Measurements from ENCODE around the gene TSGA10IP. TPM values are rescaled to one million over a fixed set of nuclear protein-coding genes. Genes with fewer than 3 reads are reported as not detected.

The TSGA10IP gene
- total and polyA plus RNA-seq, 4 donors = 0.07 to 0.34 (median 0.27) TPM

GRCh38 chr11:65967329-65967934 is 22.2 kb downstream of the TSGA10IP start:
- DNase-seq = no peak

DNA sequence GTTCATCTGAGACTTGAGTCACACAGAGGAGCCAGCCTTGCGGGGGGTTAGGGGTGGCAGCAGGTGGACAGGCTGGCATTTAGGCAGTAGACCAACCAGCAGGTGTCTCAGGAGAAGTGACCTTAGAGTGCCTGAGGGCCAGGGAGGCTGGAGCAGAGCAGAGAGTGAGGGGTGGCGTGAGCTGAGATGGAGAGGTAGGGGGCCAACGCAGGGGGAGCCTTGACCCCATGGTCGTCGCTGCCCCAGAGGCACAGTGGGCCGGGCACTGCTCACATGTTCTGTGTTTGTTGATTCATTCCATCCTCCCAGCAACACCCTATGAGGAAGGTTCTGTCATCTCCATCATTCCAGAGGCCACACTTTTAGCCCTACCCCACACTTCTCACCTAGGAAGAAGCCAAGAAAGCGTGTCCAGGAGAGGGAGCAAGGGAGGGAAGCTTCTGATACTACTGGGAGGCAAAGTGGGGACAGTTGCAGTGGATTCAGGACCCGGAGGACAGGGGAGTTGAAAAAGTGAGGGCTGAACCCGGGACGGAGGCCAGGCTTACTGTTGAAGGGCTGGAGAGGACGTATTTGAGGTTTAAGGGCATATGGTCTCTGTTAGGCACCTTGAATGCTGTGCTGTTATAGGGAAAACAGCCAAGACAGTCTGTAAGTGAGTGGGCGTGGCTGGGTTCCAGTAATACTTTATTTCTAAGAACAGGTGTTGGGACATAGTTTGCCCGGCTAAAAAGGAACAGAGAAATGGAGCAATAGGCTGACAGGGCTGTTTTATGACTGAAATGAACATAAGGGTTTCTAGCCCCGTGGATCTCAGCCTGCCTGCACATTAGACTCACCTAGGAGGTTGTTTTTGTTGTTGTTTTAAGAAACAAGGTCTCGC is 23.6 kb downstream of the TSGA10IP start:
- no peaks in the 10 kb centered on the region for H3K27me3 ChIP-seq (ENCODE audit: control insufficient read depth in 3 of 3, insufficient read depth in 3 of 3, low read length in 2 of 3)
- no peak overlapping the region for H3K4me3 ChIP-seq
- TF ChIP-seq, protein P1, sequence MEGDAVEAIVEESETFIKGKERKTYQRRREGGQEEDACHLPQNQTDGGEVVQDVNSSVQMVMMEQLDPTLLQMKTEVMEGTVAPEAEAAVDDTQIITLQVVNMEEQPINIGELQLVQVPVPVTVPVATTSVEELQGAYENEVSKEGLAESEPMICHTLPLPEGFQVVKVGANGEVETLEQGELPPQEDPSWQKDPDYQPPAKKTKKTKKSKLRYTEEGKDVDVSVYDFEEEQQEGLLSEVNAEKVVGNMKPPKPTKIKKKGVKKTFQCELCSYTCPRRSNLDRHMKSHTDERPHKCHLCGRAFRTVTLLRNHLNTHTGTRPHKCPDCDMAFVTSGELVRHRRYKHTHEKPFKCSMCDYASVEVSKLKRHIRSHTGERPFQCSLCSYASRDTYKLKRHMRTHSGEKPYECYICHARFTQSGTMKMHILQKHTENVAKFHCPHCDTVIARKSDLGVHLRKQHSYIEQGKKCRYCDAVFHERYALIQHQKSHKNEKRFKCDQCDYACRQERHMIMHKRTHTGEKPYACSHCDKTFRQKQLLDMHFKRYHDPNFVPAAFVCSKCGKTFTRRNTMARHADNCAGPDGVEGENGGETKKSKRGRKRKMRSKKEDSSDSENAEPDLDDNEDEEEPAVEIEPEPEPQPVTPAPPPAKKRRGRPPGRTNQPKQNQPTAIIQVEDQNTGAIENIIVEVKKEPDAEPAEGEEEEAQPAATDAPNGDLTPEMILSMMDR (IDR thresholded peaks at IDR 0.05; ENCODE audit: control extremely low read depth, extremely low read depth) = no peak
- no peak overlapping the region for H3K9ac ChIP-seq (ENCODE audit: insufficient read depth in 1 of 2, low read length in 2 of 2)
- peaks cover 0 to 3% (median 0%) of the 10 kb centered on the region in 5 donors for H3K4me1 ChIP-seq (ENCODE audit: control insufficient read depth in 5 of 5, insufficient read depth in 5 of 5, low read length in 5 of 5)
- no peaks in the 10 kb centered on the region for H3K9me3 ChIP-seq (ENCODE audit: control insufficient read depth in 4 of 4, insufficient read depth in 3 of 4, low read length in 3 of 4)
- 63 to 67% methylated on average over 15 of the region's 15 CpGs for WGBS, 2 donors
- peaks cover 17 to 52% (median 34%) of the 10 kb centered on the region in 4 donors for H3K36me3 ChIP-seq (ENCODE audit: control insufficient read depth in 4 of 4, insufficient read depth in 4 of 4, low read length in 4 of 4)
- peak overlapping the region in 1 of 2 donors; percentile 69 for H3K27ac ChIP-seq (ENCODE audit: low read depth in 1 of 2, low read length in 1 of 2)
- peak; percentile 55 for ATAC-seq (ENCODE audit: insufficient read depth, low FRiP score)
- DNase-seq = no peak

More at GRCh38 chr11:65967329-65967934, 22.2 kb downstream of the TSGA10IP start:
- Histone ChIP-seq H3K9ac (ENCODE audit: insufficient read depth in 1 of 2, low read length in 2 of 2) (no peak overlapping the region), H3K4me3 (no peak overlapping the region), H3K4me1 (ENCODE audit: control insufficient read depth in 5 of 5, insufficient read depth in 5 of 5, low read length in 5 of 5) (peaks cover 3 to 10% (median 8%) of the 10 kb centered on the region in 5 donors), H3K36me3 (ENCODE audit: control insufficient read depth in 4 of 4, insufficient read depth in 4 of 4, low read length in 4 of 4) (peaks cover 17 to 53% (median 31%) of the 10 kb centered on the region in 4 donors), H3K9me3 (ENCODE audit: control insufficient read depth in 4 of 4, insufficient read depth in 3 of 4, low read length in 3 of 4) (no peaks in the 10 kb centered on the region), H3K27ac (ENCODE audit: low read depth in 1 of 2, low read length in 1 of 2) (no peak overlapping the region), H3K27me3 (ENCODE audit: control insufficient read depth in 3 of 3, insufficient read depth in 3 of 3, low read length in 2 of 3) (no peaks in the 10 kb centered on the region)
- 94 to 95% methylated on average over 26 to 30 of the region's 30 CpGs for WGBS, 2 donors
- TF ChIP-seq, protein P1 (IDR thresholded peaks at IDR 0.05; ENCODE audit: control extremely low read depth, extremely low read depth) = no peak
- ATAC-seq (ENCODE audit: insufficient read depth, low FRiP score) = no peak

DNA sequence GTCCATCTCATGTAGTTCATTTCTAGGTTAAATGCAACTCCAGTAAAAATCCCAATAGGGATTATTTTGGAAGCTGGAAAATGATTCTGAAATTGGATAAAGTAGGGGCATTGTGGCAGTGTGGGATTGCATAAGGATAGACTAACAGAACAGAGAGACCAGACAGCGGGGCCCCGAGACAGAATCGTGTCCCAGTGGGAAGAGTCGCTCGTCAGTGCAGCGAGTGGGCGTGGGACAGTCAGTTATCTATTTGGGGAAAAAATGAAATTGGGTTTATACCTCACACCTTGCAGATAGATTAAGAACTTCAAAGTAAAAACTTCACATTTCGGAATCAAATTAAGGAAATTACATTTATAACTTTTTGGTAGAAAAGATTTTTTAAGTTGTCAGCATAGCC is 26.8 kb downstream of the TSGA10IP start:
- TF ChIP-seq, protein P1 (IDR thresholded peaks at IDR 0.05; ENCODE audit: control extremely low read depth, extremely low read depth) = no peak
- WGBS, 2 donors = 94 to 98% methylated on average over 8 of the region's 8 CpGs
- Histone ChIP-seq H3K4me1 (ENCODE audit: control insufficient read depth in 5 of 5, insufficient read depth in 5 of 5, low read length in 5 of 5) (peaks cover 0 to 5% (median 0%) of the 10 kb centered on the region in 5 donors), H3K9me3 (ENCODE audit: control insufficient read depth in 4 of 4, insufficient read depth in 3 of 4, low read length in 3 of 4) (no peaks in the 10 kb centered on the region), H3K27me3 (ENCODE audit: control insufficient read depth in 3 of 3, insufficient read depth in 3 of 3, low read length in 2 of 3) (no peaks in the 10 kb centered on the region), H3K4me3 (no peak overlapping the region), H3K27ac (ENCODE audit: low read depth in 1 of 2, low read length in 1 of 2) (no peak overlapping the region), H3K9ac (ENCODE audit: insufficient read depth in 1 of 2, low read length in 2 of 2) (no peak overlapping the region), H3K36me3 (ENCODE audit: control insufficient read depth in 4 of 4, insufficient read depth in 4 of 4, low read length in 4 of 4) (peaks cover 8 to 34% (median 23%) of the 10 kb centered on the region in 4 donors)
- DNase-seq (no peak), ATAC-seq (ENCODE audit: insufficient read depth, low FRiP score) (no peak)

All from lung (tissue), 12 donors.